HepG2 (cell line): Measurements from ENCODE around the gene KRABD2.

Experiments
- DPF2 ChIP-seq: sonication (generic); formaldehyde crosslinking; IDR thresholded peaks from 2 replicates; pipeline ENCODE4 v1.4.0; 2020; ENCODE audit warnings: mild to moderate bottlenecking, low read depth, missing genetic modification reagents, borderline replicate concordance
- EP300 ChIP-seq, 3 experiments: sonication (generic) in 1 of 3; formaldehyde crosslinking in 1 of 3; IDR thresholded peaks; 2 replicates each; pipeline versions ENCODE4 v1.5.1 to v1.6.1; 2011 to 2020; ENCODE audit warnings: low read depth in 2 of 3, low read length in 2 of 3, borderline replicate concordance in 1 of 3, improper control_type of control experiment in 1 of 3, mild to moderate bottlenecking in 1 of 3, missing genetic modification reagents in 1 of 3, moderate library complexity in 1 of 3
- IRX3 ChIP-seq: sonication (generic); formaldehyde crosslinking; IDR thresholded peaks from 2 replicates; pipeline ENCODE4 v1.8.1; 2023; ENCODE audit warnings: mild to moderate bottlenecking, low read depth, missing genetic modification reagents, borderline replicate concordance
- KMT2B ChIP-seq: IDR thresholded peaks from 2 replicates; pipeline ENCODE4 v1.6.1; 2016; ENCODE audit warnings: missing genetic modification reagents, missing compliant biosample characterization
- MEIS2 ChIP-seq: sonication (generic); formaldehyde crosslinking; IDR thresholded peaks from 2 replicates; pipeline ENCODE4 v1.9.0; 2021; ENCODE audit warnings: mild to moderate bottlenecking, missing genetic modification reagents
- SOX5 ChIP-seq: IDR thresholded peaks from 2 replicates; pipeline ENCODE4 v1.6.1; 2016; ENCODE audit warnings: borderline replicate concordance
- ZFY ChIP-seq: sonication (generic); formaldehyde crosslinking; IDR thresholded peaks from 2 replicates; pipeline ENCODE4 v1.4.0; 2020; ENCODE audit warnings: missing genetic modification reagents
- ZNF260 ChIP-seq: sonication (generic); formaldehyde crosslinking; IDR thresholded peaks from 2 replicates; pipeline ENCODE4 v1.4.0; 2020; ENCODE audit warnings: missing genetic modification reagents, low read depth, mild to moderate bottlenecking, borderline replicate concordance
- ZNF660 ChIP-seq: sonication (generic); formaldehyde crosslinking; IDR thresholded peaks from 2 replicates; pipeline ENCODE4 v1.5.1; 2020; ENCODE audit warnings: mild to moderate bottlenecking, low read depth, missing genetic modification reagents, borderline replicate concordance
- ZNF891 ChIP-seq: sonication (generic); formaldehyde crosslinking; IDR thresholded peaks from 2 replicates; pipeline ENCODE4 v1.5.0; 2020; ENCODE audit warnings: mild to moderate bottlenecking, missing genetic modification reagents
- TF ChIP-seq, protein P1 (sequence below): sonication (generic); formaldehyde crosslinking; IDR thresholded peaks from 2 replicates; pipeline ENCODE4 v1.4.0; 2020; ENCODE audit warnings: missing genetic modification reagents, borderline replicate concordance
- TF ChIP-seq, protein P2 (sequence below): sonication (generic); formaldehyde crosslinking; IDR thresholded peaks from 2 replicates; pipeline ENCODE4 v1.5.0; 2020; ENCODE audit warnings: missing genetic modification reagents
- TF ChIP-seq, protein P3 (sequence below): sonication (generic); formaldehyde crosslinking; IDR thresholded peaks from 2 replicates; pipeline ENCODE4 v1.5.0; 2020; ENCODE audit warnings: mild to moderate bottlenecking, missing genetic modification reagents
- TF ChIP-seq, protein P4 (sequence below): sonication (generic); formaldehyde crosslinking; IDR thresholded peaks from 2 replicates; pipeline ENCODE4 v1.4.0; 2020; ENCODE audit warnings: missing genetic modification reagents, borderline replicate concordance

KRABD2 gene

DNA sequence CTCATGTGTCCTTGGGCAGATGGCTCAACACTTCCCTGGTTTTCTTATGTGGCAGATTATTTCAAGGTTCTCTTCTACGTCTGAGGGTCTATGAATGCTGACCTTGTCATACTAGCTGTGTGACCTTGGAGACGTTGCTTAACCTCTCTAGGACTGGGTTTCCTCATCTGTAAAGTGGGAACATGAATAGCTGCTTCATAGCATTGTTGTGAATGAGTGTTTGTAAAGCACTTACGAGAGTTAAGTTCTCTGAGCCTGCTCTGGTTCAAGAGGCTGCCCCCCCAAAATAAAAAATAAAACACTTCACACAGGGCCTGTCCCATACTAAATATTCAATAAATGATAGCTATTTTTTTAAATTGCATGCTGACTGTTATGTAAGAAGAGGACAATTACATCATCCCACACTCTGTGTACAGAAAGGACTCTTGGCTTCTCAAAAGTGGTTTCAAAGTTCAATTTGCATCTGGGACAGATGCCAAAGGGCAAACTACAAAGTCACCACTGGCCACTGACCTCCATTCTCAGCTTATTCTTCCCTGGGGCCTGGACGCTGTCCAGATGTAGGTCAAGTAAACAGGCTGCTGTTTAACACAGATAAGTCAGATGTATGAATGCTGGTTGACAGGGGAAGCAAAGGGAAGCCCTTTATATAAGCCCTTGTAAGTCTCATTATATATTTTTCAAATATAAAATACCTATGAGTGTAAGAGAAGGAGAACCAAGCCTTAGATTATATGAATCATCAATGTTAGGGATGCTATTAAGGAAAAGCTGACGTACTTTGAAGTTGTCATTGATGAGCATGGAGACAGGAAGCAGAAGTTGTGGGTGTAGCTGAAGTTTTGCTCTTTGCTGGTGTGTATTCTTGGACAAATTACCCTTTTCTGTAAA, 43.8 kb upstream of the KRABD2 start (continued):
- TF ChIP-seq, protein P1, sequence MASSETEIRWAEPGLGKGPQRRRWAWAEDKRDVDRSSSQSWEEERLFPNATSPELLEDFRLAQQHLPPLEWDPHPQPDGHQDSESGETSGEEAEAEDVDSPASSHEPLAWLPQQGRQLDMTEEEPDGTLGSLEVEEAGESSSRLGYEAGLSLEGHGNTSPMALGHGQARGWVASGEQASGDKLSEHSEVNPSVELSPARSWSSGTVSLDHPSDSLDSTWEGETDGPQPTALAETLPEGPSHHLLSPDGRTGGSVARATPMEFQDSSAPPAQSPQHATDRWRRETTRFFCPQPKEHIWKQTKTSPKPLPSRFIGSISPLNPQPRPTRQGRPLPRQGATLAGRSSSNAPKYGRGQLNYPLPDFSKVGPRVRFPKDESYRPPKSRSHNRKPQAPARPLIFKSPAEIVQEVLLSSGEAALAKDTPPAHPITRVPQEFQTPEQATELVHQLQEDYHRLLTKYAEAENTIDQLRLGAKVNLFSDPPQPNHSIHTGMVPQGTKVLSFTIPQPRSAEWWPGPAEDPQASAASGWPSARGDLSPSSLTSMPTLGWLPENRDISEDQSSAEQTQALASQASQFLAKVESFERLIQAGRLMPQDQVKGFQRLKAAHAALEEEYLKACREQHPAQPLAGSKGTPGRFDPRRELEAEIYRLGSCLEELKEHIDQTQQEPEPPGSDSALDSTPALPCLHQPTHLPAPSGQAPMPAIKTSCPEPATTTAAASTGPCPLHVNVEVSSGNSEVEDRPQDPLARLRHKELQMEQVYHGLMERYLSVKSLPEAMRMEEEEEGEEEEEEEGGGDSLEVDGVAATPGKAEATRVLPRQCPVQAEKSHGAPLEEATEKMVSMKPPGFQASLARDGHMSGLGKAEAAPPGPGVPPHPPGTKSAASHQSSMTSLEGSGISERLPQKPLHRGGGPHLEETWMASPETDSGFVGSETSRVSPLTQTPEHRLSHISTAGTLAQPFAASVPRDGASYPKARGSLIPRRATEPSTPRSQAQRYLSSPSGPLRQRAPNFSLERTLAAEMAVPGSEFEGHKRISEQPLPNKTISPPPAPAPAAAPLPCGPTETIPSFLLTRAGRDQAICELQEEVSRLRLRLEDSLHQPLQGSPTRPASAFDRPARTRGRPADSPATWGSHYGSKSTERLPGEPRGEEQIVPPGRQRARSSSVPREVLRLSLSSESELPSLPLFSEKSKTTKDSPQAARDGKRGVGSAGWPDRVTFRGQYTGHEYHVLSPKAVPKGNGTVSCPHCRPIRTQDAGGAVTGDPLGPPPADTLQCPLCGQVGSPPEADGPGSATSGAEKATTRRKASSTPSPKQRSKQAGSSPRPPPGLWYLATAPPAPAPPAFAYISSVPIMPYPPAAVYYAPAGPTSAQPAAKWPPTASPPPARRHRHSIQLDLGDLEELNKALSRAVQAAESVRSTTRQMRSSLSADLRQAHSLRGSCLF (CRISPR knock-in tag): no peak
- TF ChIP-seq ZNF260 (CRISPR knock-in tag): no peak
- TF ChIP-seq KMT2B (CRISPR knock-in tag): peak; percentile 73
- TF ChIP-seq SOX5 (CRISPR knock-in tag): peak; percentile 96
- peak; percentile 96 for TF ChIP-seq DPF2 (CRISPR knock-in tag)
- TF ChIP-seq, protein P2, sequence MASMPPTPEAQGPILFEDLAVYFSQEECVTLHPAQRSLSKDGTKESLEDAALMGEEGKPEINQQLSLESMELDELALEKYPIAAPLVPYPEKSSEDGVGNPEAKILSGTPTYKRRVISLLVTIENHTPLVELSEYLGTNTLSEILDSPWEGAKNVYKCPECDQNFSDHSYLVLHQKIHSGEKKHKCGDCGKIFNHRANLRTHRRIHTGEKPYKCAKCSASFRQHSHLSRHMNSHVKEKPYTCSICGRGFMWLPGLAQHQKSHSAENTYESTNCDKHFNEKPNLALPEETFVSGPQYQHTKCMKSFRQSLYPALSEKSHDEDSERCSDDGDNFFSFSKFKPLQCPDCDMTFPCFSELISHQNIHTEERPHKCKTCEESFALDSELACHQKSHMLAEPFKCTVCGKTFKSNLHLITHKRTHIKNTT (CRISPR knock-in tag): no peak
- TF ChIP-seq, protein P3, sequence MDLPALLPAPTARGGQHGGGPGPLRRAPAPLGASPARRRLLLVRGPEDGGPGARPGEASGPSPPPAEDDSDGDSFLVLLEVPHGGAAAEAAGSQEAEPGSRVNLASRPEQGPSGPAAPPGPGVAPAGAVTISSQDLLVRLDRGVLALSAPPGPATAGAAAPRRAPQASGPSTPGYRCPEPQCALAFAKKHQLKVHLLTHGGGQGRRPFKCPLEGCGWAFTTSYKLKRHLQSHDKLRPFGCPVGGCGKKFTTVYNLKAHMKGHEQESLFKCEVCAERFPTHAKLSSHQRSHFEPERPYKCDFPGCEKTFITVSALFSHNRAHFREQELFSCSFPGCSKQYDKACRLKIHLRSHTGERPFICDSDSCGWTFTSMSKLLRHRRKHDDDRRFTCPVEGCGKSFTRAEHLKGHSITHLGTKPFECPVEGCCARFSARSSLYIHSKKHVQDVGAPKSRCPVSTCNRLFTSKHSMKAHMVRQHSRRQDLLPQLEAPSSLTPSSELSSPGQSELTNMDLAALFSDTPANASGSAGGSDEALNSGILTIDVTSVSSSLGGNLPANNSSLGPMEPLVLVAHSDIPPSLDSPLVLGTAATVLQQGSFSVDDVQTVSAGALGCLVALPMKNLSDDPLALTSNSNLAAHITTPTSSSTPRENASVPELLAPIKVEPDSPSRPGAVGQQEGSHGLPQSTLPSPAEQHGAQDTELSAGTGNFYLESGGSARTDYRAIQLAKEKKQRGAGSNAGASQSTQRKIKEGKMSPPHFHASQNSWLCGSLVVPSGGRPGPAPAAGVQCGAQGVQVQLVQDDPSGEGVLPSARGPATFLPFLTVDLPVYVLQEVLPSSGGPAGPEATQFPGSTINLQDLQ (CRISPR knock-in tag): no peak
- TF ChIP-seq ZNF891 (CRISPR knock-in tag): no peak
- TF ChIP-seq IRX3 (CRISPR knock-in tag): no peak
- TF ChIP-seq ZFY (CRISPR knock-in tag): peak; percentile 27; the same call in 1 of the 2 replicates
- TF ChIP-seq, protein P4, sequence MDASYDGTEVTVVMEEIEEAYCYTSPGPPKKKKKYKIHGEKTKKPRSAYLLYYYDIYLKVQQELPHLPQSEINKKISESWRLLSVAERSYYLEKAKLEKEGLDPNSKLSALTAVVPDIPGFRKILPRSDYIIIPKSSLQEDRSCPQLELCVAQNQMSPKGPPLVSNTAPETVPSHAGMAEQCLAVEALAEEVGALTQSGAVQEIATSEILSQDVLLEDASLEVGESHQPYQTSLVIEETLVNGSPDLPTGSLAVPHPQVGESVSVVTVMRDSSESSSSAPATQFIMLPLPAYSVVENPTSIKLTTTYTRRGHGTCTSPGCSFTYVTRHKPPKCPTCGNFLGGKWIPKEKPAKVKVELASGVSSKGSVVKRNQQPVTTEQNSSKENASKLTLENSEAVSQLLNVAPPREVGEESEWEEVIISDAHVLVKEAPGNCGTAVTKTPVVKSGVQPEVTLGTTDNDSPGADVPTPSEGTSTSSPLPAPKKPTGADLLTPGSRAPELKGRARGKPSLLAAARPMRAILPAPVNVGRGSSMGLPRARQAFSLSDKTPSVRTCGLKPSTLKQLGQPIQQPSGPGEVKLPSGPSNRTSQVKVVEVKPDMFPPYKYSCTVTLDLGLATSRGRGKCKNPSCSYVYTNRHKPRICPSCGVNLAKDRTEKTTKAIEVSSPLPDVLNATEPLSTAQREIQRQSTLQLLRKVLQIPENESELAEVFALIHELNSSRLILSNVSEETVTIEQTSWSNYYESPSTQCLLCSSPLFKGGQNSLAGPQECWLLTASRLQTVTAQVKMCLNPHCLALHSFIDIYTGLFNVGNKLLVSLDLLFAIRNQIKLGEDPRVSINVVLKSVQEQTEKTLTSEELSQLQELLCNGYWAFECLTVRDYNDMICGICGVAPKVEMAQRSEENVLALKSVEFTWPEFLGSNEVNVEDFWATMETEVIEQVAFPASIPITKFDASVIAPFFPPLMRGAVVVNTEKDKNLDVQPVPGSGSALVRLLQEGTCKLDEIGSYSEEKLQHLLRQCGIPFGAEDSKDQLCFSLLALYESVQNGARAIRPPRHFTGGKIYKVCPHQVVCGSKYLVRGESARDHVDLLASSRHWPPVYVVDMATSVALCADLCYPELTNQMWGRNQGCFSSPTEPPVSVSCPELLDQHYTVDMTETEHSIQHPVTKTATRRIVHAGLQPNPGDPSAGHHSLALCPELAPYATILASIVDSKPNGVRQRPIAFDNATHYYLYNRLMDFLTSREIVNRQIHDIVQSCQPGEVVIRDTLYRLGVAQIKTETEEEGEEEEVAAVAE: peak; percentile 69; the same call in 1 of the 2 replicates
- no peak for TF ChIP-seq ZNF660 (CRISPR knock-in tag)
- TF ChIP-seq MEIS2 (CRISPR knock-in tag): peak; percentile 89
- peak; percentile 71 to 95; a peak in 3 of 4 replicates for TF ChIP-seq EP300 (IDR thresholded peaks at IDR 0.05; ENCODE audit: low read depth in 2 of 2, low read length in 2 of 2)
- TF ChIP-seq EP300 (CRISPR knock-in tag; IDR thresholded peaks at IDR 0.05; ENCODE audit: borderline replicate concordance): peak; percentile 84
